Muscle of arm (tissue), 14 donors: ENCODE data around the gene TIGD4. TPM values are rescaled to one million over a fixed set of nuclear protein-coding genes. Genes with fewer than 3 reads are reported as not detected.

Source experiments
- DNase-seq: peaks from one replicate; pipeline ENCODE4 v3.0.0-alpha.2; 2013
- long read RNA-seq, 11 donors: transcript quantifications; one replicate each; lab custom pipeline, GENCODE V29; 2026
- polyA plus RNA-seq, 12 donors: library from polyadenylated mRNA; unstranded; fragments of 120-200 nt; gene quantifications; one replicate each; pipeline ENCODE4 v1.2.1, GENCODE V29; 2013; ENCODE audit not compliant: insufficient read length in 12 of 12

The TIGD4 gene
- polyA plus RNA-seq, result 1 to 10 TPM in 10 of 12 donors, not detected in 2; 2.0 to 5.8 (median 5.0) TPM
- long read RNA-seq, donor 1, result 0 reads
- long read RNA-seq, donor 2, partial matches to known transcripts, result 0 of 7 reads
- long read RNA-seq, donor 2, other reads (novel, unspliced or antisense), result 7 of 7 reads
- long read RNA-seq, donor 3, result 0 reads
- long read RNA-seq, donor 4, result 0 reads
- long read RNA-seq, donor 5, result 0 reads
- long read RNA-seq, donor 6, result 0 reads
- long read RNA-seq, donor 7, result 0 reads
- long read RNA-seq, donor 8, result 0 reads
- long read RNA-seq, donor 9, result 0 reads
- long read RNA-seq, donor 10, result 0 reads
- long read RNA-seq, donor 11, result 0 reads

GRCh38 chr4:152779513-152780266 is at the start of gene TIGD4, which contains the start of gene ARFIP1:
TIGD4 (minus strand) TSS chr4:152779730; CDS start chr4:152771004, 8,726 bp downstream.
ARFIP1 (plus strand) TSS chr4:152779954; CDS start chr4:152829634, 49,680 bp downstream.
- peak; percentile 98 for DNase-seq

- no peak for DNase-seq
Observed at GRCh38 chr4:152828122-152828521, 48.6 kb upstream of the TIGD4 start.

GRCh38 chr4:152825336-152825735 is 45.8 kb upstream of the TIGD4 start:
- DNase-seq, result no peak

- no peak for DNase-seq
Observed at GRCh38 chr4:152824561-152824960, 45.0 kb upstream of the TIGD4 start.

GRCh38 chr4:152822323-152822722 is 42.8 kb upstream of the TIGD4 start:
- DNase-seq, result no peak

- DNase-seq, result no peak
Observed at GRCh38 chr4:152820073-152820472, 40.5 kb upstream of the TIGD4 start.

- no peak for DNase-seq
Observed at GRCh38 chr4:152819026-152819645, 39.6 kb upstream of the TIGD4 start.

GRCh38 chr4:152817331-152817730 is 37.8 kb upstream of the TIGD4 start:
- DNase-seq, result no peak

- no peak for DNase-seq
Observed at GRCh38 chr4:152815078-152815477, 35.5 kb upstream of the TIGD4 start.

GRCh38 chr4:152810715-152811287 is 31.3 kb upstream of the TIGD4 start:
- DNase-seq, result no peak

- DNase-seq, result no peak
Observed at GRCh38 chr4:152808670-152809069, 29.1 kb upstream of the TIGD4 start.

- DNase-seq, result no peak
Observed at GRCh38 chr4:152807294-152807829, 27.8 kb upstream of the TIGD4 start.

GRCh38 chr4:152806501-152807125 is 27.1 kb upstream of the TIGD4 start:
- no peak for DNase-seq

- no peak for DNase-seq
Observed at GRCh38 chr4:152805818-152806217, 26.3 kb upstream of the TIGD4 start.

GRCh38 chr4:152805071-152805650 is 25.6 kb upstream of the TIGD4 start:
- DNase-seq, result no peak

- no peak for DNase-seq
Observed at GRCh38 chr4:152803541-152803940, 24.0 kb upstream of the TIGD4 start.

GRCh38 chr4:152795891-152796290 is 16.4 kb upstream of the TIGD4 start:
- DNase-seq, result no peak

- DNase-seq, result no peak
Observed at GRCh38 chr4:152786627-152787026, 7.1 kb upstream of the TIGD4 start.

- DNase-seq, result no peak
Observed at GRCh38 chr4:152785639-152786615, 6.4 kb upstream of the TIGD4 start.
